ENCODE measurements around the gene PLEK. TPM values are rescaled to one million over a fixed set of nuclear protein-coding genes. Genes with fewer than 3 reads are reported as not detected.

The PLEK gene
- total and polyA plus RNA-seq, 2 of the 13 experiments (the other 11 are each of a cell fraction or from before 2014, with no cell fraction given): not detected

GRCh38 chr2:68344031-68344430, 21.1 kb upstream of the PLEK start (continued):
- TF ChIP-seq KLF11 (CRISPR knock-in tag; IDR thresholded peaks at IDR 0.05) (no peak), DDIT3 (CRISPR knock-in tag; IDR thresholded peaks at IDR 0.05) (no peak), ZBTB40 (IDR thresholded peaks at IDR 0.05) (no peak), ZBTB40 (CRISPR knock-in tag; IDR thresholded peaks at IDR 0.05) (no peak)

Measured in HepG2 (cell line).